ENCODE data around the gene BUD23.

The BUD23 gene

DNA sequence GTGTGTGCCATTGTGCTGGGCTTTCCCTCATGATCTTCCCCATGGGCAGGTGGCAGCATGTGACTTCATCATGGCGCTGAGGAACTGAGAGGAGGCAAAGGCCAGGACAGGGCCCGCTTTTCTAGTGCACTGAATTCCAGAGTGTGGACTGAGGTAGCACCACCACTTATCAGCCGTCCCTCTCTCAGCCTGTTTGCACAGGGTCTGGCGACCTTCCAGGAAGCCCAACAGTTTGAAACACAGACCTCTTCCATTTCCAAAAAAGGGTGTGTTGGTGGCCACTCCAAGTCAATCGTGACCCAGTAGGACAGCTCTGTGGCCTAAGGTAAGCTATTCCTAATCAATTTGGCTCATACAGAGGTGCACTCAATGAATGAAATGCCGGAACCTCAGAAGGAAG, 4.5 kb upstream of the BUD23 start:
- no peak overlapping the region for H3K4me3 ChIP-seq (ENCODE audit: low read depth, low read length)
- TF ChIP-seq, protein P1, sequence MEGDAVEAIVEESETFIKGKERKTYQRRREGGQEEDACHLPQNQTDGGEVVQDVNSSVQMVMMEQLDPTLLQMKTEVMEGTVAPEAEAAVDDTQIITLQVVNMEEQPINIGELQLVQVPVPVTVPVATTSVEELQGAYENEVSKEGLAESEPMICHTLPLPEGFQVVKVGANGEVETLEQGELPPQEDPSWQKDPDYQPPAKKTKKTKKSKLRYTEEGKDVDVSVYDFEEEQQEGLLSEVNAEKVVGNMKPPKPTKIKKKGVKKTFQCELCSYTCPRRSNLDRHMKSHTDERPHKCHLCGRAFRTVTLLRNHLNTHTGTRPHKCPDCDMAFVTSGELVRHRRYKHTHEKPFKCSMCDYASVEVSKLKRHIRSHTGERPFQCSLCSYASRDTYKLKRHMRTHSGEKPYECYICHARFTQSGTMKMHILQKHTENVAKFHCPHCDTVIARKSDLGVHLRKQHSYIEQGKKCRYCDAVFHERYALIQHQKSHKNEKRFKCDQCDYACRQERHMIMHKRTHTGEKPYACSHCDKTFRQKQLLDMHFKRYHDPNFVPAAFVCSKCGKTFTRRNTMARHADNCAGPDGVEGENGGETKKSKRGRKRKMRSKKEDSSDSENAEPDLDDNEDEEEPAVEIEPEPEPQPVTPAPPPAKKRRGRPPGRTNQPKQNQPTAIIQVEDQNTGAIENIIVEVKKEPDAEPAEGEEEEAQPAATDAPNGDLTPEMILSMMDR (IDR thresholded peaks at IDR 0.05; ENCODE audit: borderline replicate concordance, insufficient read depth, low read depth, low read length) = no peak

DNA sequence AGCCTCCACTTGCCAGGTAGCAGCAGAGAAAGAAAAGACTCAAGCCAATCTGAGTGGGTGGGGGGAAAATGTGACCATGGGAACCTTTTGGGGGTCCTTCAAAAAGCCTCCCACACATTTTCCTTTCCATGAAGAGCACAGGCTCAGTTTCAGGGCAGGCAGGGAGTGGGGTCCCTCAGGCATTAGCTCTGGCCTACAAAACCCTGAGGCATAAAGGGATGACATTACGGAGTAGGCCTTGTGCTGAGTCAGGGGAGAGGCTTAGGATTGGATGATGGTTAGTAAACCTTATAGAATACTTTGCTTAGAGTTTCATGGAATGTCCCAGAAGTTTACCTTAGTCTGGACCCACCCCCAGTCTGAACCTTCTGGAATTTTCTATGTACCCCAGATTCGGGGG, 3.7 kb upstream of the BUD23 start:
- TF ChIP-seq, protein P1 (IDR thresholded peaks at IDR 0.05; ENCODE audit: borderline replicate concordance, insufficient read depth, low read depth, low read length) = no peak
- H3K4me3 ChIP-seq (ENCODE audit: low read depth, low read length) = no peak overlapping the region

DNA sequence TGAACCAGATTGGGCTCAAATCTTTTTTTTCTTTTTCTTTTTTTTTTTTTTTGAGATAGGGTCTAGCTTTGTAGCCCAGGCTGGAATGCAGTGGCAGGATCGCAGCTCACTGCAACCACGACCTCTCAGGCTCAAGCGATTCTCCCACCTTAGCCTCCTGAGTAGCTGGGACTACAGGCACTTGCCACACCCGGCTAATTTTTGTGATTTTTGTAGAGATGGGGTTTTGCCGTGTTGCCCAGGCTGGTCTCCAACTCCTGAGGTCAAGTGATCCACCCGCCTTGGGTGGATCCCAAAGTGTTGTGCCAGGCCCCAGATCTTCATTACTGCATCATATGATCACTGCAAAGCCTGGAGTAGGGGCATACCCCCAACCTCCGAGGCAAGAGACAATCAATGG, 2.9 kb upstream of the BUD23 start:
- TF ChIP-seq, protein P1 (IDR thresholded peaks at IDR 0.05; ENCODE audit: borderline replicate concordance, insufficient read depth, low read depth, low read length) = no peak
- H3K4me3 ChIP-seq (ENCODE audit: low read depth, low read length) = no peak overlapping the region

DNA sequence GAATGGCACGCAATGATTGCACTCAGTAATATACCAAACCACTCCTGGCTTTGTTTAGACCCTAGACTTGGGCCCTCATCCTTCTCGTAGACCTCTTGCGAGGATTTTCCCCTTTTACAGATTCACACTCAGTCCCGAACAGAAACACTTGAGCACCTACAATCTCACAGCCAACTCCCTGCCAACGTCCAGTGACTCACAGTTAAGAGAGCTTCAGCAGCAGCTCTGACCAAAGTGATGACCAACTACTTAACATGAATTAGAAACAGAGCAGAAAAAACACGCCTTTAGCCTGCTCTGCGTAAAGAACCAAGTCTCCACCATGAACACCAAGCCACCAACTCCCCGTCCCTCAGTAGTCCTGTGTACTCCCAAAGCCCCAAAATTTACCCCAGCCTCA, 2.4 kb upstream of the BUD23 start:
- H3K4me3 ChIP-seq (ENCODE audit: low read depth, low read length) = no peak overlapping the region
- TF ChIP-seq, protein P1 (IDR thresholded peaks at IDR 0.05; ENCODE audit: borderline replicate concordance, insufficient read depth, low read depth, low read length) = no peak

DNA sequence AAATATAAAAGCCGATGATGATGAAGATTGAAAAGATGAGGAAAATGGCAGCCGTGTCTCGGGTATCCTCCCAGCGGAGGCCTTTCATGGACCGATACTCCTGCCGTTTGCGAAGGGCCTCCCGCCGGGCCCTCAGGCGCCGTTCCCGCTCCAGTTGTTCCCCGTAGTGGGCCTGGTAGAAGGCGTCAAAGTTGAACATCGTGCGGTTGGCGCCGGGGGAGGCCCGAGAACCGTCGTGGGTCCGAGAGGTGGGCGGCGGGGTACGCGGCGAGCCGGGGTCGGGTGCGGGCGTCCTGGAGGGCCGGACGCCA, 697 bp upstream of the BUD23 start:
- TF ChIP-seq, protein P1 (IDR thresholded peaks at IDR 0.05; ENCODE audit: borderline replicate concordance, insufficient read depth, low read depth, low read length) = no peak
- H3K4me3 ChIP-seq (ENCODE audit: low read depth, low read length) = peak overlapping the region; percentile 96

DNA sequence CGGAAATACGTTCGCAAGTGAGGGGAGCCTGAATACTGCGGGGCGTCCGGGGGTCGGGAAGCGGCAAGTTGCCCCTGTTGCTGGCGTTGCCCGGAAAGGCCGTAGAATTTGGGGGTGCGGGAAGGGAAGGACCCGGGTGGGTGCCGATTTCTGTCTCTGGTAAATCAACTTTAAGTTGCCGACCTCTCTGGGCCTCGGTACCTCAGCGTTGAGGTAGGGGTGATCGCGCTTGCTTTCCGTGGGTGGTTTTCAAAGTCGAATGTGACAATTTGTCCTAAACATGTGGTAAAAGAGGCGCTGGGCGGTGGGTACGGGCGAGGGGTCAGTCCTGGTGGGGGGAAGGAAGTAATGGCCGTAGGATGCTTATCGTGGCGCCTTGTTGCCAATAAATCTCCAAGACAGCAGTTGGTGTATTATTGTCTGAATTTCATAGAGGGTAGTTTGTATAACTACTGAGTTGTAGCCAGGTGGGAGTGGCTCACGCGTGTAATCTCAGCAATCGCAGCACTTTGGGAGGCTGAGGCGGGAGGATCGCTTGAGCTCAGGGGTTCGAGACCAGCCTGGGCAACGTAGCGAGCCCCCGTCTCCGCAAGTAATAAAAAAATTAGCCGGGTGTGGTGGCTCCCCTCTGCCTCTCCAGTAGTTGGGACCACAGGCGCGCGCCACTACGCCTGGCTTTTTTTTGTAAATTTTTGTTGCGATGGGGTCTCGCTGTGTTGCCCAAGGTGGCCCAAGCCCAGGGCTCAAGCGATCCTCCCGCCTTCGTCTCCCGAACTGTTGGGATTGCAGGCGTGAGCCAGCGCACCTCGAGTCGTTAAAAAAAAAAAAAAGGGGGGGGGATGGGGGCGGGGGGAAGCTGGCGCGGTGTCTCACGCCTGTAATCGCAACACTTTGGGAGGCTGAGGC, 644 bp downstream of the BUD23 start:
- H3K4me3 ChIP-seq (ENCODE audit: low read depth, low read length) = peak overlapping the region; percentile 96
- TF ChIP-seq, protein P1 (IDR thresholded peaks at IDR 0.05; ENCODE audit: borderline replicate concordance, insufficient read depth, low read depth, low read length) = no peak

DNA sequence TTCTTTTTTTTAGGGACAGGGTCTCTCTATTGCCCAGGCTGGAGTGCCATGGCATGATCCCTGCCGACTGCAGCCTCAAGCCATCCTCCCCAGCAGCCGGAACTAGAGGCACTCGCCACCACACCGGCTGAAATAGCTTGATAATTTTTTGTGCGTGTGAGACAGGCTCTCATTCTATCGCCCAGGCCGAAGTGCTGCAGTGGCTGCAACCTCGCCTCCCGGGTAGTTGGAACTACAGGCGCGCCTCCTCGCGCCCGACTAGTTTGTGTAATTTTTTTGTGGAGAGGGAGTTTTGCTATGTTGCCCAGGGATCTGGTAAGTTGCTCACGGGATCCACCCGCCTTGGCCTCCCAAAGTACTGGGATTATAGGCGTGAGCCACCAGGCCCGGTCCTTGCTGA, 1.9 kb downstream of the BUD23 start:
- TF ChIP-seq, protein P1 (IDR thresholded peaks at IDR 0.05; ENCODE audit: borderline replicate concordance, insufficient read depth, low read depth, low read length) = no peak
- no peak overlapping the region for H3K4me3 ChIP-seq (ENCODE audit: low read depth, low read length)

All from GM12875 (cell line).